Cardiac muscle cell (in vitro differentiated cells and primary cell): Measurements from ENCODE around the gene BBS9. TPM values are rescaled to one million over a fixed set of nuclear protein-coding genes. Genes with fewer than 3 reads are reported as not detected.

ENCODE experiments used
- DNase-seq, 2 donors: peaks; one replicate each; pipeline versions ENCODE4 v3.0.0 to v3.0.0-alpha.2; 2010 to 2017; ENCODE audit warnings: low read depth in 1 of 2, low spot score in 1 of 2
- H3K27ac ChIP-seq: fragments of 200-600 bp; sonication (generic); 2 replicates; pipeline ENCODE4 v1.5.1; 2016
- H3K27me3 ChIP-seq: fragments of 200-600 bp; sonication (generic); 2 replicates; pipeline ENCODE4 v1.6.0; 2016; ENCODE audit warnings: control low read depth
- H3K36me3 ChIP-seq: fragments of 200-600 bp; sonication (generic); 2 replicates; pipeline ENCODE4 v1.5.1; 2016; ENCODE audit warnings: control low read depth
- H3K4me1 ChIP-seq: fragments of 200-600 bp; sonication (generic); 2 replicates; pipeline ENCODE4 v1.8.1; 2017; ENCODE audit warnings: low read depth, mild to moderate bottlenecking, mixed run types
- H3K4me3 ChIP-seq: fragments of 200-600 bp; sonication (generic); 2 replicates; pipeline ENCODE4 v1.5.1; 2016; ENCODE audit warnings: mild to moderate bottlenecking
- H3K9me3 ChIP-seq: fragments of 200-600 bp; sonication (generic); 2 replicates; pipeline ENCODE4 v1.5.1; 2017; ENCODE audit warnings: low read depth, mild to moderate bottlenecking, control low read depth
- CTCF ChIP-seq: IDR thresholded peaks from 2 replicates; pipeline ENCODE4 v1.5.1; 2012; ENCODE audit warnings: low read depth, mild to moderate bottlenecking, low read length
- polyA plus RNA-seq: library from polyadenylated mRNA; unstranded; fragments of >200 nt; fragmentation: Nextera tagmentation; extraction: Ambion mirVana; gene quantifications from 2 replicates; pipeline ENCODE4 v1.2.1, GENCODE V29; 2016
- total RNA-seq: library from RNA; depleted of rRNA; stranded (reverse); fragments of >200 nt; gene quantifications from 2 replicates; pipeline ENCODE4 v1.2.3, GENCODE V29; 2016

BBS9 gene
- total and polyA plus RNA-seq, 2 experiments from 2014 or later = 9.8 to 13.2 TPM

GRCh38 chr7:33276729-33277128, 147.4 kb downstream of the BBS9 start:
- Histone ChIP-seq H3K4me3 (no peak overlapping the region), H3K9me3 (no peaks in the 10 kb centered on the region), H3K27ac (no peak overlapping the region), H3K36me3 (no peaks in the 10 kb centered on the region), H3K27me3 (no peaks in the 10 kb centered on the region), H3K4me1 (no peaks in the 10 kb centered on the region)
- TF ChIP-seq CTCF = no peak
- no peak for DNase-seq

GRCh38 chr7:33278095-33278494, 148.7 kb downstream of the BBS9 start:
- no peak for TF ChIP-seq CTCF
- no peaks in the 10 kb centered on the region for H3K4me1 ChIP-seq
- no peaks in the 10 kb centered on the region for H3K36me3 ChIP-seq
- H3K4me3 ChIP-seq = no peak overlapping the region
- H3K27me3 ChIP-seq = no peaks in the 10 kb centered on the region
- H3K27ac ChIP-seq = no peak overlapping the region
- no peak for DNase-seq
- no peaks in the 10 kb centered on the region for H3K9me3 ChIP-seq

GRCh38 chr7:33286501-33286900, 157.1 kb downstream of the BBS9 start:
- no peak for DNase-seq
- TF ChIP-seq CTCF = no peak
- no peaks in the 10 kb centered on the region for H3K4me1 ChIP-seq
- H3K9me3 ChIP-seq = no peaks in the 10 kb centered on the region
- no peak overlapping the region for H3K27ac ChIP-seq
- no peaks in the 10 kb centered on the region for H3K27me3 ChIP-seq
- no peaks in the 10 kb centered on the region for H3K36me3 ChIP-seq
- no peak overlapping the region for H3K4me3 ChIP-seq

- H3K27ac ChIP-seq = no peak overlapping the region
- H3K4me3 ChIP-seq = no peak overlapping the region
These were observed 158.4 kb downstream of the BBS9 start for GRCh38 chr7:33287738-33288137.

GRCh38 chr7:33298848-33299247, 169.5 kb downstream of the BBS9 start:
- no peak overlapping the region for H3K4me3 ChIP-seq
- DNase-seq = no peak
- no peaks in the 10 kb centered on the region for H3K9me3 ChIP-seq
- H3K27me3 ChIP-seq = no peaks in the 10 kb centered on the region
- TF ChIP-seq CTCF = no peak
- H3K36me3 ChIP-seq = no peaks in the 10 kb centered on the region
- no peaks in the 10 kb centered on the region for H3K4me1 ChIP-seq
- no peak overlapping the region for H3K27ac ChIP-seq

More at GRCh38 chr7:33287738-33288137, 158.4 kb downstream of the BBS9 start:
- TF ChIP-seq CTCF = no peak
- Histone ChIP-seq H3K27me3 (no peaks in the 10 kb centered on the region), H3K36me3 (no peaks in the 10 kb centered on the region), H3K4me1 (no peaks in the 10 kb centered on the region), H3K9me3 (no peaks in the 10 kb centered on the region)
- no peak for DNase-seq

- Histone ChIP-seq H3K4me3 (no peak overlapping the region), H3K9me3 (no peaks in the 10 kb centered on the region), H3K36me3 (no peaks in the 10 kb centered on the region), H3K4me1 (no peaks in the 10 kb centered on the region), H3K27me3 (no peaks in the 10 kb centered on the region), H3K27ac (no peak overlapping the region)
- TF ChIP-seq CTCF = no peak
- no peak for DNase-seq
These were observed 170.1 kb downstream of the BBS9 start for GRCh38 chr7:33299425-33299824.
